ENCODE data around the gene TRAM2.

Gene TRAM2

GRCh38 chr6:52576054-52576391 lies 837 bp downstream of the TRAM2 start:
- no peak for DNase-seq (ENCODE audit: insufficient read length)
- no peak for FAIRE-seq
- TF ChIP-seq POLR2A (IDR thresholded peaks at IDR 0.05; ENCODE audit: low read depth, low read length) (no peak), TAF1 (IDR thresholded peaks at IDR 0.05; ENCODE audit: borderline replicate concordance, low read depth, low read length) (no peak), POLR2AphosphoS5 (IDR thresholded peaks at IDR 0.05; ENCODE audit: low read depth, low read length) (no peak)

- no peak for FAIRE-seq
- TF ChIP-seq TAF1 (IDR thresholded peaks at IDR 0.05; ENCODE audit: borderline replicate concordance, low read depth, low read length) (no peak), POLR2A (IDR thresholded peaks at IDR 0.05; ENCODE audit: low read depth, low read length) (no peak), POLR2AphosphoS5 (IDR thresholded peaks at IDR 0.05; ENCODE audit: low read depth, low read length) (no peak)
- DNase-seq (ENCODE audit: insufficient read length), result no peak
These were observed 1.4 kb downstream of the TRAM2 start for GRCh38 chr6:52575502-52575892.

GRCh38 chr6:52574709-52575501 lies 2.0 kb downstream of the TRAM2 start:
- peak; percentile 33 for FAIRE-seq
- no peak for TF ChIP-seq TAF1 (IDR thresholded peaks at IDR 0.05; ENCODE audit: borderline replicate concordance, low read depth, low read length)
- TF ChIP-seq POLR2AphosphoS5 (IDR thresholded peaks at IDR 0.05; ENCODE audit: low read depth, low read length), result no peak
- TF ChIP-seq POLR2A (IDR thresholded peaks at IDR 0.05; ENCODE audit: low read depth, low read length), result no peak
- DNase-seq (ENCODE audit: insufficient read length), result no peak

GRCh38 chr6:52573295-52573694 lies 3.6 kb downstream of the TRAM2 start:
- FAIRE-seq, result no peak

GRCh38 chr6:52572536-52572935 lies 4.3 kb downstream of the TRAM2 start:
- no peak for FAIRE-seq
- DNase-seq (ENCODE audit: insufficient read length), result no peak
- TF ChIP-seq TAF1 (IDR thresholded peaks at IDR 0.05; ENCODE audit: borderline replicate concordance, low read depth, low read length) (no peak), POLR2AphosphoS5 (IDR thresholded peaks at IDR 0.05; ENCODE audit: low read depth, low read length) (no peak), POLR2A (IDR thresholded peaks at IDR 0.05; ENCODE audit: low read depth, low read length) (no peak)

More at GRCh38 chr6:52573295-52573694, 3.6 kb downstream of the TRAM2 start:
- TF ChIP-seq TAF1 (IDR thresholded peaks at IDR 0.05; ENCODE audit: borderline replicate concordance, low read depth, low read length) (no peak), POLR2A (IDR thresholded peaks at IDR 0.05; ENCODE audit: low read depth, low read length) (no peak), POLR2AphosphoS5 (IDR thresholded peaks at IDR 0.05; ENCODE audit: low read depth, low read length) (no peak)
- DNase-seq (ENCODE audit: insufficient read length), result no peak

GRCh38 chr6:52571099-52571755 lies 5.6 kb downstream of the TRAM2 start:
- no peak for FAIRE-seq
- DNase-seq (ENCODE audit: insufficient read length), result no peak
- TF ChIP-seq TAF1 (IDR thresholded peaks at IDR 0.05; ENCODE audit: borderline replicate concordance, low read depth, low read length) (no peak), POLR2A (IDR thresholded peaks at IDR 0.05; ENCODE audit: low read depth, low read length) (no peak), POLR2AphosphoS5 (IDR thresholded peaks at IDR 0.05; ENCODE audit: low read depth, low read length) (no peak)

- DNase-seq (ENCODE audit: insufficient read length) (no peak), FAIRE-seq (no peak)
These were observed 6.6 kb downstream of the TRAM2 start for GRCh38 chr6:52570291-52570700.

GRCh38 chr6:52568320-52568719 lies 8.5 kb downstream of the TRAM2 start:
- TF ChIP-seq POLR2A (IDR thresholded peaks at IDR 0.05; ENCODE audit: low read depth, low read length), result no peak
- no peak for TF ChIP-seq POLR2AphosphoS5 (IDR thresholded peaks at IDR 0.05; ENCODE audit: low read depth, low read length)
- no peak for TF ChIP-seq TAF1 (IDR thresholded peaks at IDR 0.05; ENCODE audit: borderline replicate concordance, low read depth, low read length)
- no peak for FAIRE-seq
- DNase-seq (ENCODE audit: insufficient read length), result no peak

More at GRCh38 chr6:52570291-52570700, 6.6 kb downstream of the TRAM2 start:
- no peak for TF ChIP-seq TAF1 (IDR thresholded peaks at IDR 0.05; ENCODE audit: borderline replicate concordance, low read depth, low read length)
- TF ChIP-seq POLR2AphosphoS5 (IDR thresholded peaks at IDR 0.05; ENCODE audit: low read depth, low read length), result no peak
- no peak for TF ChIP-seq POLR2A (IDR thresholded peaks at IDR 0.05; ENCODE audit: low read depth, low read length)

GRCh38 chr6:52566853-52567279 lies 10.0 kb downstream of the TRAM2 start:
- TF ChIP-seq POLR2AphosphoS5 (IDR thresholded peaks at IDR 0.05; ENCODE audit: low read depth, low read length) (no peak), TAF1 (IDR thresholded peaks at IDR 0.05; ENCODE audit: borderline replicate concordance, low read depth, low read length) (no peak), POLR2A (IDR thresholded peaks at IDR 0.05; ENCODE audit: low read depth, low read length) (no peak)
- peak; percentile 63 for FAIRE-seq
- DNase-seq (ENCODE audit: insufficient read length), result no peak

- FAIRE-seq (no peak), DNase-seq (ENCODE audit: insufficient read length) (no peak)
- no peak for TF ChIP-seq POLR2A (IDR thresholded peaks at IDR 0.05; ENCODE audit: low read depth, low read length)
- no peak for TF ChIP-seq TAF1 (IDR thresholded peaks at IDR 0.05; ENCODE audit: borderline replicate concordance, low read depth, low read length)
- no peak for TF ChIP-seq POLR2AphosphoS5 (IDR thresholded peaks at IDR 0.05; ENCODE audit: low read depth, low read length)
These were observed 10.7 kb downstream of the TRAM2 start for GRCh38 chr6:52566201-52566600.

- no peak for FAIRE-seq
- no peak for DNase-seq (ENCODE audit: insufficient read length)
- no peak for TF ChIP-seq TAF1 (IDR thresholded peaks at IDR 0.05; ENCODE audit: borderline replicate concordance, low read depth, low read length)
- TF ChIP-seq POLR2A (IDR thresholded peaks at IDR 0.05; ENCODE audit: low read depth, low read length), result no peak
- TF ChIP-seq POLR2AphosphoS5 (IDR thresholded peaks at IDR 0.05; ENCODE audit: low read depth, low read length), result no peak
These were observed 12.0 kb downstream of the TRAM2 start for GRCh38 chr6:52564856-52565255.

- TF ChIP-seq POLR2A (IDR thresholded peaks at IDR 0.05; ENCODE audit: low read depth, low read length) (no peak), POLR2AphosphoS5 (IDR thresholded peaks at IDR 0.05; ENCODE audit: low read depth, low read length) (no peak), TAF1 (IDR thresholded peaks at IDR 0.05; ENCODE audit: borderline replicate concordance, low read depth, low read length) (no peak)
- no peak for FAIRE-seq
- DNase-seq (ENCODE audit: insufficient read length), result no peak
These were observed 13.9 kb downstream of the TRAM2 start for GRCh38 chr6:52562911-52563310.
